Measurements from ENCODE around the gene ARFIP1. TPM values are rescaled to one million over a fixed set of nuclear protein-coding genes. Genes with fewer than 3 reads are reported as not detected.

ARFIP1 gene
- total RNA-seq, 1 experiment from 2014 or later: 48.0 TPM

DNA sequence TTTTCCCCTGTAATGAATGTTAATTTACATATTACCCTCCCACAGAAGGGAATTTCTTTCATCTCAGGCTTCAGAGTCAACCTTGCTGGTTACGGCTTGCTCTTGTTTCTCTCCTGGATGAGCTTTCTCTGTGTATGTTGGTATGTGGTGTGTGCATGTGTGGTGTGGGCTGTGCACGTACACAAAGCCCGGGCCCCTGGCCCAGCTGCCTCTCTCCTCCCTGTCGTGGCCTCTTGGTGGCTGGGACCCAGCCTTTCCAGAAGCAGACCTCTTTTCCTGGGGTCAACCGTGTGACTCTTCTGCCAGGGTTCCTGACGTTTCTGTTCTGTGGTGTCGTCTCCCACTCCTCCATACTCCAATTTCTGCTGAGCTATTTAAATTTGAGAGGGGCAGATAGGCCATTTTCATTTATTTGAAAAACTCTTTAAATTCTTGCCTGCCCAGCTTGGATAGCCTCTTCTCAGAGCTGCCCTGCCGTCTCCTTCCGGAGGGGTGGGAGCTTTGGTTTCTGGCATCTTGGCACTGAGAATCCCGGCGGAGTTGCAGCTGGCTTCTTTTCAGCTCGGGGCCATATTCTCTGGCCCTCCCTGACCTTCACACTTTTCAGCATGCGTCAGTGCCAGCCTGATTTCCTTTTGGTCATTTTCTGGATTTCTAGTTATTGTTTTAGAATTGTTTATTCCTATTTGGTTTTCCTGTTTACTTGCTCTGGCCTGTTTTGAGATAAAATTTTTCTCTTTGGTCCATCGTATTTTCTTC, 181.4 kb downstream of the ARFIP1 start:
- DNase-seq (ENCODE audit: low read depth): no peak

DNA sequence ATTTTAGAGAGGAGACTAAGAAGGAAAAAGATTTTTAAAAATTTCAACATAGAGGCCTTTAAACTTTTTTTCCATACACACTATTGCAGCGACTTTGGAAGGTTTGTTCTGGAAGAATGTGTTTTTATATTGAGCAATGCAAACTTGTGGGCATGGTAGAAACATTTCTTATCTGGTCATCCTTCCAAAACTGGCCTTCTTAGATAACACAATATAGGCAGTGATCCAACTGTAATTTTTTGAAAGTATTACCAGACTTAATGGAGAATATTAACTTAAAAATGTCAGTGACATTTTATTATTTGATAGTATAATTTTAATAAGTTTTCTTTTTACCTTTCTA, 182.0 kb downstream of the ARFIP1 start:
- DNase-seq (ENCODE audit: low read depth): no peak

Other genes with a start within 250 kb of the ARFIP1 start
- 18.1 and 20.1 TPM in 2 replicates for gene FBXW7, start 243.9 kb upstream of the ARFIP1 start, total RNA-seq (2014; rRNA removed)
- 0.52 and 0.90 TPM in 2 replicates for gene TMEM154, start 100.0 kb upstream of the ARFIP1 start, total RNA-seq (2014; rRNA removed)
- 0.06 and 0.63 TPM in 2 replicates for gene TIGD4, start 224 bp upstream of the ARFIP1 start, total RNA-seq (2014; rRNA removed)
- 0.13 and 0.46 TPM in 2 replicates for gene FHDC1, start 156.4 kb downstream of the ARFIP1 start, total RNA-seq (2014; rRNA removed)

All from LHCN-M2 (cell line).